ENCODE measurements around the gene DNAJA2. TPM values are rescaled to one million over a fixed set of nuclear protein-coding genes. Genes with fewer than 3 reads are reported as not detected.

DNAJA2 gene
- total RNA-seq, 1 donor from 2014 or later: 56.5 TPM

DNA sequence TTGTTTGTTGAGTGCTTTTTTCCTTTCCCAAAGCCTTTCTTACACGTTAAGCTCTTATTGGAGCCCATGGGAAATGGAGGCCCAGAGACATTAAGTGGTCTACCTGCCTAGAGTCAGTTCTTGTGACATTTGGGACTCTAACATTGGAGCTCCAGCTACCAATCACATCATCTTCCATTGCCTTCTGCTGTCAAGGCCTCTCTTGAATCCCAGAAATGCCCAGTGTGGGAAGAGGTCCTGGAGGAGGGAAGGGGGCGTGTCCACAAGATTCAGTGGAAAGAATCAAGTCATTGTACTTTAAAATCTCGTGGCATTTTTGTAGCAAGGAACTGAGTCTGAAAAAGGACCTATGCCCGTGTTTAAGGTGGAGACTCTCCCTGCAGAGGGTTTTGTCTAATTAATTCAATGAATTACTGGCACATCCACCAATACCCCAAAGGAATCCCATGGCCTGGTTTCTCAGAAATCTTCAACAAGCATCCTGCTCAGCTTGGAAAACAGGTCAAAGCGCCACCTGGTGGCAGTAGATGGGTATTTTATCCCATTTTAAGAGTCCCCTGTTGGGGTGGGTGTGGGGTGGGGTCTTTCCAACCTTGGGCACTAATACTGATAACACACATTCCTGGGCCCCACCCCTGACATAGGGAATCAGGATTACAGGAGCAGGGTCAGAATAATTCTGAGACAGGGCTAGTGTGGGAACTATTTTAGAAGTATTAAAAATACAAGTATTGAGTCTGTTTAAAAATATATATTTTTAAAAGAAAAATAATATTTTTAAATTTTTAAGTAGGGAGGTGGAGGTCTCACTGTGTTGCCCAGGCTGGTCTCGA lies 64.7 kb downstream of the DNAJA2 start:
- Mint-ChIP-seq H3K9me3 (ENCODE audit: unreplicated experiment) (no peaks in the 10 kb centered on the region), H3K4me3 (ENCODE audit: unreplicated experiment) (no peak overlapping the region), H3K27me3 (ENCODE audit: unreplicated experiment) (peaks cover 6% of the 10 kb centered on the region), H3K27ac (ENCODE audit: unreplicated experiment) (peak overlapping the region; percentile 4), H3K4me1 (ENCODE audit: unreplicated experiment) (no peaks in the 10 kb centered on the region), H3K36me3 (ENCODE audit: low read depth, unreplicated experiment) (peaks cover 20% of the 10 kb centered on the region)
- peak; percentile 80 for DNase-seq (ENCODE audit: low spot score)
- TF ChIP-seq, protein P1, sequence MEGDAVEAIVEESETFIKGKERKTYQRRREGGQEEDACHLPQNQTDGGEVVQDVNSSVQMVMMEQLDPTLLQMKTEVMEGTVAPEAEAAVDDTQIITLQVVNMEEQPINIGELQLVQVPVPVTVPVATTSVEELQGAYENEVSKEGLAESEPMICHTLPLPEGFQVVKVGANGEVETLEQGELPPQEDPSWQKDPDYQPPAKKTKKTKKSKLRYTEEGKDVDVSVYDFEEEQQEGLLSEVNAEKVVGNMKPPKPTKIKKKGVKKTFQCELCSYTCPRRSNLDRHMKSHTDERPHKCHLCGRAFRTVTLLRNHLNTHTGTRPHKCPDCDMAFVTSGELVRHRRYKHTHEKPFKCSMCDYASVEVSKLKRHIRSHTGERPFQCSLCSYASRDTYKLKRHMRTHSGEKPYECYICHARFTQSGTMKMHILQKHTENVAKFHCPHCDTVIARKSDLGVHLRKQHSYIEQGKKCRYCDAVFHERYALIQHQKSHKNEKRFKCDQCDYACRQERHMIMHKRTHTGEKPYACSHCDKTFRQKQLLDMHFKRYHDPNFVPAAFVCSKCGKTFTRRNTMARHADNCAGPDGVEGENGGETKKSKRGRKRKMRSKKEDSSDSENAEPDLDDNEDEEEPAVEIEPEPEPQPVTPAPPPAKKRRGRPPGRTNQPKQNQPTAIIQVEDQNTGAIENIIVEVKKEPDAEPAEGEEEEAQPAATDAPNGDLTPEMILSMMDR (IDR thresholded peaks at IDR 0.05; ENCODE audit: unreplicated experiment): peak; percentile 92

DNA sequence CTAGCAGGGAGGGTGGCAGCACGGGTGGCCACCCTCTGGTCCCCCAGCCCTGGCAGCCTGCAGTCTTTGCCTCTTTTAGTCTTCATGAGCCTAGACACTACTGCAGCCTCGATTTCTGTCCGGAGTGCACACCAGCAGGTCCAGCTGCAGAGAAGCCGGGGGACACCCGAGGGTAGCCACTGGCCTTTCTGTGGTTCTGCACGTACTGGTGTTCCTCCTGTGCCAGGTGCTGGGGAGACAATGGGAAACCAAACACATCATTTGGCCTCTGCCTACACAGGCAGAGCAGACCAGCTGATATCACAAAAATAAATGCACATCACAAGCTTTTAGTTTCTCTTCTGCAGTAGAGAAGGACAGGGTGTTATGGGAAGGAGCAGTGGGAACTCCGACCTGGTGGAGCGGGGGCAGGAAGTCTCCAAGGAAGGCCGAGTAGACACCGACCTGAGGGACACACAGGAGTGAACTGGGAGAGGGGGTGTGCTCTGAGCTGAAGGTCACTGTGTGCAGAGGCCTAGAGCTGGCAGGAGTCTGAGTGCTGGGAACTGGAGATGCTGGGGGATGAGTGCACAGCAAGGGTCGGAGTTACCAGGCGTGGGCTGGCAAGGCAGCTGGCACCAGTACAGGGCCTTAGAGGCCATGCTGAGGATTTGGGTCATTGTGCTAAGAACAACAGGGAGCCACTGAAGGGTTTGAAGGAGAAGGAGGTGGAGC lies 66.3 kb downstream of the DNAJA2 start:
- DNase-seq (ENCODE audit: low spot score): no peak
- H3K4me3 Mint-ChIP-seq (ENCODE audit: unreplicated experiment): no peak overlapping the region
- H3K36me3 Mint-ChIP-seq (ENCODE audit: low read depth, unreplicated experiment): peaks cover 20% of the 10 kb centered on the region
- H3K4me1 Mint-ChIP-seq (ENCODE audit: unreplicated experiment): no peaks in the 10 kb centered on the region
- peaks cover 5% of the 10 kb centered on the region for H3K27me3 Mint-ChIP-seq (ENCODE audit: unreplicated experiment)
- TF ChIP-seq, protein P1 (IDR thresholded peaks at IDR 0.05; ENCODE audit: unreplicated experiment): no peak
- no peak overlapping the region for H3K27ac Mint-ChIP-seq (ENCODE audit: unreplicated experiment)
- H3K9me3 Mint-ChIP-seq (ENCODE audit: unreplicated experiment): no peaks in the 10 kb centered on the region

DNA sequence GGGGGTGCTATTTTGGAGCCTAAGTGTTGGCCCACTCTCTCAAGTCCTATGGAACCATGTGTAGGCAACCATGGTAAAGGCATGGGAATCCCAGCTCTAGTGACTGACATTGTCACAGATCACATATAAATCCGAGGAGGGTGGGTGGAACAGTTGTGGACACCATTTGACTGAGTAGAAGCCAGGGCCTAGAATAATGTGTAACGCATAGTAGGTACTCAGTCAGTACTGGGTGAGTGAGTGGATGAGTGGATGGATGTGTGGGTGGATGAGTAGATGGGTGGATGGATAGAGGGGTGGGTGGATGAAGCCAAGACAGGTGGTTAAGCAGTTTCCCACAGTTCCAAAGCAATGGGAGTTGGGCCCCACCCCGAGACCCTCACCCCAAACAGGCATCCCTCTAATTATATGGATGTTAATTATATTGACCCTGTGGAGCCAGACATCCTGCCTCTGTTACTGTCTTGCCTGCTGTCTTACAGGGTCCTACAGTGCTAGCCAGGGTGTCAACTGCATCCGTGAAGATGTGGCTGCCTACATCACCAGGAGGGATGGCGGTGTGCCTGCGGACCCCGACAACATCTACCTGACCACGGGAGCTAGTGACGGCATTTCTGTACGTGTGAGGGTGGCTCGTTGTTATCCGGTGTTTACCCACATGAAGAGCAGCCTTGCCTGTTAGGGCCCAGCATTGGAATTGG lies 67.0 kb downstream of the DNAJA2 start:
- H3K4me1 Mint-ChIP-seq (ENCODE audit: unreplicated experiment): no peaks in the 10 kb centered on the region
- no peak overlapping the region for H3K27ac Mint-ChIP-seq (ENCODE audit: unreplicated experiment)
- H3K9me3 Mint-ChIP-seq (ENCODE audit: unreplicated experiment): no peaks in the 10 kb centered on the region
- H3K4me3 Mint-ChIP-seq (ENCODE audit: unreplicated experiment): no peak overlapping the region
- H3K27me3 Mint-ChIP-seq (ENCODE audit: unreplicated experiment): peaks cover 5% of the 10 kb centered on the region
- H3K36me3 Mint-ChIP-seq (ENCODE audit: low read depth, unreplicated experiment): peaks cover 20% of the 10 kb centered on the region
- no peak for DNase-seq (ENCODE audit: low spot score)
- TF ChIP-seq, protein P1 (IDR thresholded peaks at IDR 0.05; ENCODE audit: unreplicated experiment): no peak

Other genes with a start within 250 kb of the DNAJA2 start
- 0.95 TPM for gene MYLK3, start 225.3 kb downstream of the DNAJA2 start, total RNA-seq (ENCODE audit: unreplicated experiment)
- 15.3 TPM for gene C16orf87, start 142.5 kb downstream of the DNAJA2 start, total RNA-seq (ENCODE audit: unreplicated experiment)
- 15.6 TPM for gene GPT2, start 89.3 kb downstream of the DNAJA2 start, total RNA-seq (ENCODE audit: unreplicated experiment)
- gene NETO2, start 170.3 kb upstream of the DNAJA2 start, total RNA-seq (ENCODE audit: unreplicated experiment): 20.0 TPM

Measured in endothelial cell (in vitro differentiated cells).